ENCODE measurements around the gene MON2.

The MON2 gene

DNA sequence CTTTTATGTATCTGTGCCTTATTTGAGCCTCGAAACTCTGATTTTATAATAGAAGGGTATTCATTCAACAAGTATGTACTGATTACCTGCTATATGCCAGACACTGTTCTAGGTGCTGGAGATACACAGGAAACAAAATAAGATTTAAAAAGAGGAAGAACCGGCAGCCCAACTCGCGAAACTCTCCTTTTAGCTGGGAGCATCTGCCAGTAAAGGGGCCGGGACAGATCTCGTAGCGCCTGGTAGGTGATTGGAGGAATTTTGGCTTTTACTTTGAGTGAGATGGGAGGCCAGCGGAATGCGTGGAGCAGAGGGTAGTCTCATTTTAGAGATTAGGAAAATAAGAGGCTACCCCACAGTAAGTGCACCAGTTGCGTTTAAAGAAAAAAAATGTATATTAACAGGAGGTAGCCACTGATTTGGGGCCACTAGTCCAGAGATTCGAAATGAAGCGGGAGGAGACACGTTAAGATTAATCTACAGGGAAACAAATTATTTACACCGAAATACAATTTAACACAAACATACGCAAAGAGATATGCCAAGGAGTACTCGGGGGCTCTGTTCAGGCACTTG lies 520 bp upstream of the MON2 start:
- H3K4me3 ChIP-seq (ENCODE audit: low read depth, low read length) = peak overlapping the region; percentile 87
- DNase-seq (ENCODE audit: low read depth) = peak; percentile 81
- TF ChIP-seq POLR2A (IDR thresholded peaks at IDR 0.05; ENCODE audit: extremely low read depth, insufficient read length) (no peak), MYC (IDR thresholded peaks at IDR 0.05; ENCODE audit: low read depth, low read length) (no peak)
- TF ChIP-seq, protein P1, sequence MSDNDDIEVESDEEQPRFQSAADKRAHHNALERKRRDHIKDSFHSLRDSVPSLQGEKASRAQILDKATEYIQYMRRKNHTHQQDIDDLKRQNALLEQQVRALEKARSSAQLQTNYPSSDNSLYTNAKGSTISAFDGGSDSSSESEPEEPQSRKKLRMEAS (IDR thresholded peaks at IDR 0.05; ENCODE audit: low read depth, low read length) = no peak
- TF ChIP-seq, protein P2, sequence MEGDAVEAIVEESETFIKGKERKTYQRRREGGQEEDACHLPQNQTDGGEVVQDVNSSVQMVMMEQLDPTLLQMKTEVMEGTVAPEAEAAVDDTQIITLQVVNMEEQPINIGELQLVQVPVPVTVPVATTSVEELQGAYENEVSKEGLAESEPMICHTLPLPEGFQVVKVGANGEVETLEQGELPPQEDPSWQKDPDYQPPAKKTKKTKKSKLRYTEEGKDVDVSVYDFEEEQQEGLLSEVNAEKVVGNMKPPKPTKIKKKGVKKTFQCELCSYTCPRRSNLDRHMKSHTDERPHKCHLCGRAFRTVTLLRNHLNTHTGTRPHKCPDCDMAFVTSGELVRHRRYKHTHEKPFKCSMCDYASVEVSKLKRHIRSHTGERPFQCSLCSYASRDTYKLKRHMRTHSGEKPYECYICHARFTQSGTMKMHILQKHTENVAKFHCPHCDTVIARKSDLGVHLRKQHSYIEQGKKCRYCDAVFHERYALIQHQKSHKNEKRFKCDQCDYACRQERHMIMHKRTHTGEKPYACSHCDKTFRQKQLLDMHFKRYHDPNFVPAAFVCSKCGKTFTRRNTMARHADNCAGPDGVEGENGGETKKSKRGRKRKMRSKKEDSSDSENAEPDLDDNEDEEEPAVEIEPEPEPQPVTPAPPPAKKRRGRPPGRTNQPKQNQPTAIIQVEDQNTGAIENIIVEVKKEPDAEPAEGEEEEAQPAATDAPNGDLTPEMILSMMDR (IDR thresholded peaks at IDR 0.05; ENCODE audit: low read depth, low read length) = no peak

DNA sequence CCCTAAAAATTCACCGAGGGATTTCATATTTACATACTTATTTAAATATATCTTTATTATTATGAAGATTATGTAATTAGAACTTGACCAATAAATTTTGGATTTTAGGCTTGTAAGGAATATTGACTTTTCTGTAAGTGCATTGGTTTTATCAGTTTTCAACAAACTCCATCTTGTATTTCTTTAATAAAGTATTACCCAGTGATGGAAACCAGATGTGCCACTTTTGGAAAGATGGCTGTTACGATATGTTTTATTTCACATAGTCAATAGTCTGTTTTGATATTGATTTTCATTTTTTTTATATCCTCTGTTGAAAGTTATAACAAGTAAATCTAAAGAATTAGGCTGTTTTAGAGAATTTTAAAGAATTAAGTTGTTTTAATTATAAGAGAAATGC lies 1.8 kb downstream of the MON2 start:
- TF ChIP-seq POLR2A (IDR thresholded peaks at IDR 0.05; ENCODE audit: extremely low read depth, insufficient read length) = no peak
- TF ChIP-seq, protein P1 (IDR thresholded peaks at IDR 0.05; ENCODE audit: low read depth, low read length) = no peak
- no peak for TF ChIP-seq MYC (IDR thresholded peaks at IDR 0.05; ENCODE audit: low read depth, low read length)
- TF ChIP-seq, protein P2 (IDR thresholded peaks at IDR 0.05; ENCODE audit: low read depth, low read length) = no peak
- no peak for DNase-seq (ENCODE audit: low read depth)
- peak overlapping the region; percentile 99 for H3K4me3 ChIP-seq (ENCODE audit: low read depth, low read length)

DNA sequence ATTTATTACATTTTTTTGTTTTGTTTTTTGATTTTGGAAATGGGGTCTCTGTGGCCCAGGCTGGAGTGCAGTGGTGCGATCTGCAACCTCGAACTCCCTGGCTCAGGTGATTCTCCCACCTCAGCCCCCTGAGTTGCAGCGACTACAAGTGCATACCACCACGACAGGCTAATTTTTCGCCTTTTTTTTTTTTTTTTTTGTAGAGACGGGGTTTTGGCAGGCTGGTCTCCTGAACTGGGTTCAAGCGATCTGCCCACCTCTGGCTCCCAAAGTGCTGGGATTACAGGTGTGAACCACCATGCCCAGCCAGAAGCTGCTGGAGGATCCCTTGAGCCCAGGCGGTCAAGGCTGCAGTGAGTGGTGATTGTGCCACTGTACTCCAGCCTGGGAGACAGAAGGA lies 2.3 kb downstream of the MON2 start:
- no peak for DNase-seq (ENCODE audit: low read depth)
- peak overlapping the region; percentile 99 for H3K4me3 ChIP-seq (ENCODE audit: low read depth, low read length)
- TF ChIP-seq MYC (IDR thresholded peaks at IDR 0.05; ENCODE audit: low read depth, low read length) = no peak
- TF ChIP-seq, protein P2 (IDR thresholded peaks at IDR 0.05; ENCODE audit: low read depth, low read length) = no peak
- TF ChIP-seq, protein P1 (IDR thresholded peaks at IDR 0.05; ENCODE audit: low read depth, low read length) = no peak

DNA sequence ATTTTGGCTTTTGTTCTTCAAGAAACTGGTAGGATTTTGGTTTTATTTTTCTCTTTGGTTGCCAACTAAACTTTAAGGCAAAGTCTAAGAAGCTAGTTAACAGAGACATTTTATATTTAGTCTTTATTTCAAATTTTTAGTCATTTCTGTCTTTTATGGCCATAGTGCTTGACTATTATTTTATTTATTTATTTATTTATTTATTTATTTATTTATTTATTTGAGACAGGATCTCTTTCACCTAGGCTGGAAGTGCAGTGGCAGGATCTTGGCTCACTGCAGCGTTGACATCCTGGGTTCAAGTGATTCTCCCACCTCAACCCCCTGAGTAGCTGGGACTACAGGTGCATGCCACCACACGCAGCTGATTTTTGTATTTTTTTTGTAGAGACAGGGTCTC lies 3.1 kb downstream of the MON2 start:
- no peak for DNase-seq (ENCODE audit: low read depth)
- peak overlapping the region; percentile 99 for H3K4me3 ChIP-seq (ENCODE audit: low read depth, low read length)
- TF ChIP-seq POLR2A (IDR thresholded peaks at IDR 0.05; ENCODE audit: extremely low read depth, insufficient read length) (no peak), MYC (IDR thresholded peaks at IDR 0.05; ENCODE audit: low read depth, low read length) (no peak)
- TF ChIP-seq, protein P1 (IDR thresholded peaks at IDR 0.05; ENCODE audit: low read depth, low read length) = no peak
- TF ChIP-seq, protein P2 (IDR thresholded peaks at IDR 0.05; ENCODE audit: low read depth, low read length) = no peak

DNA sequence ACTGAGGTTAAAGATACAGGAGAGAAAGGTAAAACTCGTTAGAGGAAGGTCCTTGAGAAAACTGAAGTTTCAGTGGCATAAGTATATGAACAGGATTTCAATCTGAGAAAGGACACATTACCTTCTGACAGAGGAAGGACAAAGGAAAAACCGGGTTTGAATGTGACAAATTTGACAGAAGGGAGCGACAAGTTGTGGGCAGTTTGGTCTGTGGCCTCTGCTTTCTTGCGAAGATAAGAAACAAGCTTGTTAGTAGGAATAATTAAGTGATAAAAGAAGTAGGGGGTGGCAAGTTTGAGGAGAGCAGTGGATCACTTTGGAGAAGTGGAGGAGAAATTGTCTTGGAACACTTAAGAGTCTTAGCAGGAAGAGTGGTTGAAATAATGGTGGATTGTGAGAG lies 5.1 kb downstream of the MON2 start:
- TF ChIP-seq, protein P1 (IDR thresholded peaks at IDR 0.05; ENCODE audit: low read depth, low read length) = no peak
- no peak for TF ChIP-seq POLR2A (IDR thresholded peaks at IDR 0.05; ENCODE audit: extremely low read depth, insufficient read length)
- TF ChIP-seq, protein P2 (IDR thresholded peaks at IDR 0.05; ENCODE audit: low read depth, low read length) = no peak
- no peak for TF ChIP-seq MYC (IDR thresholded peaks at IDR 0.05; ENCODE audit: low read depth, low read length)
- DNase-seq (ENCODE audit: low read depth) = no peak
- H3K4me3 ChIP-seq (ENCODE audit: low read depth, low read length) = no peak overlapping the region
